ENCODE measurements around the gene STARD13.

- no peak for TF ChIP-seq CTCF (IDR thresholded peaks at IDR 0.05; ENCODE audit: insufficient read depth, low read length, poor library complexity, severe bottlenecking)
- no peak for TF ChIP-seq EZH2phosphoT487 (conservative IDR thresholded peaks at IDR 0.05; ENCODE audit: low read length)
Observed at GRCh38 chr13:33194820-33195692, 90.5 kb downstream of the STARD13 start.
